NCI-H2196 treated with DMSO at 0.1 percent for 48 hours (cell line): ENCODE results near the gene CHI3L1.

Experiments
- DNase-seq: peaks from one replicate; lab custom pipeline; 2025; ENCODE audit not compliant: unreplicated experiment; lab: John Stamatoyannopoulos, UW

The CHI3L1 gene

GRCh38 chr1:203206129-203206687 is 19.7 kb upstream of the CHI3L1 start:
- no peak for DNase-seq

GRCh38 chr1:203204756-203205155 is 18.3 kb upstream of the CHI3L1 start:
- no peak for DNase-seq

- no peak for DNase-seq
These were observed 16.1 kb upstream of the CHI3L1 start for GRCh38 chr1:203202431-203203245.

DNA sequence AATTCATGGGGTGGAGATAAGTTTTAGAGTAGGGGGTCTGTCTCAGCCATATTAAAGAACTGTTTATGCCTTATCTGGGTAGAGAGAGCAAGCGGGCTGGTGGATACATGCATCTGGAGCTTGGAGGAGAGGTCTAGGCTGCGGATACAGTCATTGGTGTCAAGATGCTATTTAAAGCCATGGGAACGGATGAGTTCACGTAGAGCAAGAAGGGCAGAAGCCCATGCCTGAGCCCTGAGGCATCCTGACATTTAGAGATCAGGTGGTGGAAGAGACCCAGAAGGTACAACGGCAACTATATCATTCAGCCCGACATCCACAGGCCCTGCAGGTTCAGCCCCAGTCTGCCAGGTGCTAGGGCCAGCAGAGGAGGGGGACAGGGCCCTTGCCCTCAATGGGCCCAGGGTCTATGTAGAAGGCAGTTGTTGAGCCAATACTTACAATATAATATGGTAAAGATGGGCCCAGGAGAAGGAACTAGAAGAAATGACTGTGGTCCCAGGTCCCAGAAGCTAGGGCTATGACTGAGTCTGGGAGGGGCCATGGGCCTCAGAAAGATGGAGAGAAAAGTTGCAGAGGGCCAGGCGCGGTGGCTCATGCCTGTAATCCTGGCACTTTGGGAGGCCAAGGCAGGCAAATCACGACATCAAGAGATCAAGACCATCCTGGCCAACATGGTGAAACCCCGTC is 15.2 kb upstream of the CHI3L1 start:
- no peak for DNase-seq

GRCh38 chr1:203200916-203201315 is 14.4 kb upstream of the CHI3L1 start:
- DNase-seq = no peak

DNA sequence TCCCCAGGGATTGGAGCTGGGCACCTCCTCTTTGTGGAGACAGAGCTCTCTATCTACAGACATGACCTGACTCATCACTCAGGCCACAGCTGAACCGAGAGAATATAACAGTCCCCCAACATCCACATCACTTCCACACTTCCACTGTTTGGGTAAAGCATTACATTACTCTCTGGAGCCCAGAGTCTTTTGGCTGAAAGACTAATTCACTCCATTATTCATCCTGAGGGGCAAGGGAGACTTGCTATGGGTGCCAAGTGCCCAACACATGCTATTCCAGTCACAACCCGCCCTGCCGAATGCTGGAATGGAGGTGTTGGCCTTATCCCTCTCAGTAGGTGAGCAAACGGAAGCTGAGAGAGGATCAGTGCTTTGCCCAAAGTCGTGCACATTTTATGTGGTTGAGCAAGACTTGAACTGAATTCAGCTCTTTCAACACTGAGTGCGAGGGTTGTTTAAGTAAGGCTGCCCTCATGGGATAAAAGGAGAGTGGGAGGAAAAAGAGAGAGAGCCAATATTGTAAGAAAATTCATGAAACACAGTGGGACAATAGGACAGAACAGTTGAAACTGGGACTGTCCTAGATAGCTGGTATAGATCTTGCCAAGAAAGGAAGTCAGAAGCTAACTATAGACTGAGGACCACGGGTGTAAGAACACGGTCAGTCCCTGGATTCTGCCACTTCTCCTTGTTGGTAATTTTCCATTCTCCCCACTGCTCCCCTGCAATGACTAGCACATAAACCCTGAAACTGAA is 13.5 kb upstream of the CHI3L1 start:
- no peak for DNase-seq

DNA sequence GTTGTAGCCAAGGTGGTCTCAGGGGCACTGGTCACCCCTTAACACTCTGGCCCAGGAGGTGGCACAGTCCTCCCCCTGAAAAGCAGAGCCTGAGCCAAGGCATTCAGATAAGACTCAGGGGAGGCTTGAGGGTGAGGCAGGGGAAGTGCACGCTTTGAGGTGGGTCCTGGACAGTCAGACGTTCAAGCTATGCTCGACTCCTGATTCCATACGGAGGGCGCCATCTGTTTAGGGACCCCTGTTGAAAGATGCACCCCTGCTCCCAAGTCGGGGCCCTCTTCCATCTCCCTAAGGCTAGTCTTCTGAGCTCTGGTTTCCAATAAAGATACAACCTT is 12.9 kb upstream of the CHI3L1 start:
- no peak for DNase-seq

DNA sequence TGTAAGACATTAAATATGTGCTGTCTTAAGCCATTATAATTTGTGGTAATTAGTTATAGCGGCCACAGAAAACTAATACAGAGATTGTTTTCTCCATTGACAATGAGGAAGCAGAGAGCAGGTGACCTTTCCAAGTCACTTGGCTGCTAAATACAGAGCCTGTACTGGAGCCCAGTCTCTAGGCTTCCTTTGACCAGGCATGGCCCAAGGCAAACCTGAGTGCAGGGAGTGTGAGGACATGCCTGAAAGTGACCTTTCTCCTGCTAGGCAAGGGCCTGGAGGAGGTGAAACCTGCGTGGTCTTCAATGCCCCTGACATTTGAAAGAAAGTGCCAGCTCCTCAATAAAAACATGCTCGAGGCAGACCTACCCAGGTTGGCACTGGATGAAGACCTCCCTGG is 12.5 kb upstream of the CHI3L1 start:
- no peak for DNase-seq

- DNase-seq = no peak
These were observed 11.1 kb upstream of the CHI3L1 start for GRCh38 chr1:203197625-203198024.

GRCh38 chr1:203196371-203196770 is 9.9 kb upstream of the CHI3L1 start:
- no peak for DNase-seq

- no peak for DNase-seq
These were observed 4.4 kb upstream of the CHI3L1 start for GRCh38 chr1:203190949-203191348.

DNA sequence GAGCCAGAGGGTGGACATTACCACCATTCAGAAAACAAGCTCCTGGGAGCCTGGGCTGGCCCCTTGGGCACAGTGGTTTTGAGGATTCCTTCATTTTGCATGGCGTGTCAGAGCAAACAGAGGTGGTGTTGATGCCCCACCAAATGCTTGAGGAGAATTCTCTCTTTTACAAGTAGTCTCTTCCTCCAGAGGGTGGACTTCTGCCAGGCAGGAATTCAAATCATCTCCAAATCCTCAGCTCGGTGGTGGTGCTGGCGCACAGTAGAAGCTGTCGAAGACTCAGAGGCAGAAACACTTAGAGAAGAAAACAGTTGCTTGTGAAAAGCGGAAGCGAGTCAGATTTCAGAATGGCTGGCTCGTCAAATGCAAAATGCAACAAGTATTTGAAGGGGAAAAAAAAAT is 3.4 kb upstream of the CHI3L1 start:
- no peak for DNase-seq

DNA sequence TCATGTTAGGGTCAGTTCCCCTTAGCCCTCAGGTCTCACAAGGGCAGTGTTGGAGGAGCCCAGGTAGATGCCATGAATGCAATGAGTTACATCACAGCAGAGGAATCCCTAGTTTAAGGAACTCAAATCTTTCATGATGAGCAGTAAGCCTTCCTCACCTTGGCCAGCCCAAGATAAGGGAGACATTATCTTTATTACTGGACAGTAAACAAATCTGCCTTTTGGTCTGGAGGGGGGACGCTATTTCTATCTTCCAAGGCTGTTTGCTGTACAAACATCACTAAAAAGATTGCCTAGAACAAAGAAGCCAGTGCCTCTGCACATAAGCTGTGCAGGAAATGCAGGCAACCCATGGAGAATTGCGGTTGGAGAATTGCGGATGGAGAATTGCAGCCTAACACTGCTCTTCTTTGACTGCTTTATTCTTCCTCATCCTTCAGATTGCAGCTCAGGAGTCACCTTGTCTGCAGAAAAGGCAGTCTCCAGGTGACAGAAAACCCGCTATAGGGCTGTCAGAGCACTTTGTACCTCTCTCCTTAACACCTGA is 2.3 kb upstream of the CHI3L1 start:
- no peak for DNase-seq

DNA sequence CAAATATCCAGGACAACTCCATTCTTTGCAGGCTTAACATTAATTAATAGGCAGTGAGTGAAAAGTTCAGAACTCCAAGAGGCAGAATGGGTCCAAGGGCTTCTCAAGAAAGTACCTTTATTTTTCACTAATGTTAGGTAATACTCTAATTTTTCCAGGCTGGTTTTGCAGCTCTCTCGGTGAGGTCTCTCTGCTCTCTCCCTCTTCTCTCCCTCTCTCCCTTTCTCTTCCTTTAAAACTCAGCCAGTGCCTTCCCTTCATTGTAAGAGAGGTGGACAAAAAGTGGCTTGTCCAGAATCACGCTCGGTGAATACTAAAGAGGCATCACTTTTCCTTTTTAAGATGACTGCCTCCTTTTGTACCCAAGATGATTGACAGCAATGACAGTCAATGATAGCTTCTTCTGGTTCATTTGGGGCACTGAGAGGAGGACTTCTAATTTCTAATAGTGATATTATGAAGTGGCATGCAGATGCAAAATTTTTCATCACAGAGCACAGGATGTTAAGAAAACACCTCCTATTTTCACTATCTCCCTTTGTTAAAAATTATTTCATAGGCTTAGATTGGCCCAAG is 1.3 kb upstream of the CHI3L1 start:
- DNase-seq = no peak

- DNase-seq = no peak
These were observed 791 bp upstream of the CHI3L1 start for GRCh38 chr1:203187304-203187685.

DNA sequence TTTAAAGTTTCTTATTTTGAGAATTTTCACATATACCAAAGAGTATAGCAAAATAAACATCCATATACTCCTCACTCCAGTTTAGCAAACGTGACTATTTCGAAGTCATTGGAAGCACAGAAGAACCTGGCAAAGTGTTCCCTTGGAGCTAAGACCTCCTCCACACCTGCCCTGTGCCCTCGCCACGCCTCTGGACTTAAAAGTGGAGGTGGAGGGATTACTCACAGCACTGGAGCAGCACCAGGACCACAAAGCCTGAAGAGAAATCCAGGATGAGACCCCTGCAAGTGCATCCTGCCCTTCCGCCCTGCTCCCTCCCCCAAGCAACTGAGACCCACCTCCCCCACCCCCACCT is 436 bp downstream of the CHI3L1 start:
- no peak for DNase-seq

GRCh38 chr1:203185585-203185984 is 919 bp downstream of the CHI3L1 start:
- DNase-seq = no peak

GRCh38 chr1:203185061-203185461 is 1.4 kb downstream of the CHI3L1 start:
- no peak for DNase-seq

- DNase-seq = no peak
These were observed 2.0 kb downstream of the CHI3L1 start for GRCh38 chr1:203184467-203184866.

GRCh38 chr1:203183828-203184227 is 2.7 kb downstream of the CHI3L1 start:
- no peak for DNase-seq

DNA sequence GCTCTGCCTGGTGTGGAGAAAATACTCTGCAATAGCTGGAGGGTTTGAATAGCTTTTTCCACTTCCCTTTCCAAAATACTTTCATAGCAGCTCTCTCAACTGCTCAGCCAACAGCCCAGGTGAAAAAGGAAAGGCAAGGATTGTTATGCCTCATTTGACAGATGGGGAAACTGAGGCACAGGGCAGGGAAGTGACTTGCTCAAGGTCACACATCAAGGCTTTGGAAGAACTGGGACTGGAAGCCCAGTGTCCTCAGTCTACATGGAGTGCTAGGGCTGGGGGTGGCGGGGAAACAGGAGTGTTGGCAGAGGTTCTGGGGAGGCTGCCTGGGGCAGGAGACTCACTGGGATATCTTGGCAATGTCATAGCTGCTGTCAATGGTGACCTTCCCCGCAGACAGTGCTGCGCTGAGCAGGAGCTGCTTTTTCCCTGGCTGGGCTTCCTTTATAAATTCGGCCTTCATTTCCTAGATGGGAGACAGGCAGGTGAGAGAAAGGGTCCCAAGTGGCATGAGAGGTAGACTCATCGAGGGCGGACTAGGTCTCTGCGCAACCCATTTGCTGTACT is 4.0 kb downstream of the CHI3L1 start:
- DNase-seq = no peak
